Gastroesophageal sphincter (tissue), 4 donors: ENCODE measurements around the gene CLCN1. TPM values are rescaled to one million over a fixed set of nuclear protein-coding genes. Genes with fewer than 3 reads are reported as not detected.

Experiments used
- ATAC-seq: fragments of 150-250 bp; one replicate; pipeline ENCODE4 v1.9.1; 2016; ENCODE audit warnings: mild to moderate bottlenecking, moderate library complexity
- H3K27ac ChIP-seq, 4 donors: fragments of 200-600 bp; sonication (generic) in 3 of 4; 1 replicate in 3 of 4; 2 replicates in 1 of 4; pipeline ENCODE4 v1.5.1; 2016 to 2019
- H3K27me3 ChIP-seq: fragments of 200-600 bp; sonication (generic); one replicate; pipeline ENCODE4 v1.5.1; 2019
- H3K36me3 ChIP-seq, 2 donors: fragments of 200-600 bp; sonication (generic); one replicate each; pipeline ENCODE4 v1.5.1; 2019; ENCODE audit warnings: control low read depth in 1 of 2
- H3K4me1 ChIP-seq, 3 donors: fragments of 200-600 bp; sonication (generic); 1 replicate in 2 of 3; 2 replicates in 1 of 3; pipeline ENCODE4 v1.5.1; 2016 to 2019; ENCODE audit warnings: control low read depth in 2 of 3
- H3K4me3 ChIP-seq, 2 donors: fragments of 200-600 bp; sonication (generic); one replicate each; pipeline ENCODE4 v1.5.1; 2019; ENCODE audit warnings: mild to moderate bottlenecking in 1 of 2, moderate library complexity in 1 of 2
- H3K9me3 ChIP-seq, 3 donors: fragments of 200-600 bp; sonication (generic); one replicate each; pipeline ENCODE4 v1.5.1; 2017 to 2019; ENCODE audit warnings: control low read depth in 2 of 3
- CTCF ChIP-seq, 4 experiments: fragments of 200-600 bp in 2 of 4; fragments of 450-650 bp in 2 of 4; sonication (generic) in 1 of 4; IDR thresholded peaks; one replicate each; pipeline ENCODE4 v1.5.1; 2017 to 2019; ENCODE audit warnings: antibody characterized with exemption in 4 of 4, mild to moderate bottlenecking in 2 of 4, moderate library complexity in 2 of 4
- EP300 ChIP-seq: sonication (generic); formaldehyde crosslinking; IDR thresholded peaks from one replicate; pipeline ENCODE4 v1.6.1; 2017; ENCODE audit warnings: antibody characterized with exemption, mild to moderate bottlenecking
- POLR2A ChIP-seq, 2 donors: fragments of 450-650 bp; IDR thresholded peaks; one replicate each; pipeline ENCODE4 v1.6.1; 2017; ENCODE audit warnings: antibody characterized with exemption in 2 of 2, mild to moderate bottlenecking in 2 of 2, moderate library complexity in 1 of 2
- POLR2AphosphoS5 ChIP-seq: sonication (generic); formaldehyde crosslinking; IDR thresholded peaks from one replicate; pipeline ENCODE4 v1.6.1; 2017; ENCODE audit warnings: antibody characterized with exemption
- WGBS, 2 donors: methylation state at CpG; one replicate each; pipeline ENCODE4 v1.1.5; 2018; ENCODE audit warnings: low coverage in 1 of 2; 5-methylcytosine and 5-hydroxymethylcytosine counted together
- total RNA-seq, 4 donors: library from RNA; depleted of rRNA; stranded (reverse); fragments of >200 nt; gene quantifications; one replicate each; pipeline ENCODE4 v1.1.0, GENCODE V29; 2016

The CLCN1 gene
- not detected for total RNA-seq

GRCh38 chr7:143315776-143316175 is at the start of gene CLCN1:
TSS of gene CLCN1 (plus strand) at chr7:143316111. CDS start at chr7:143316213, 102 bp downstream.
- no CpG with 5 or more reads among the region's 5 CpGs for WGBS, 2 donors
- no peak for TF ChIP-seq POLR2A (IDR thresholded peaks at IDR 0.05)
- no peak for TF ChIP-seq POLR2AphosphoS5
- TF ChIP-seq CTCF (IDR thresholded peaks at IDR 0.05), result no peak
- TF ChIP-seq EP300, result no peak

GRCh38 chr7:143269251-143269650 is 46.7 kb upstream of the CLCN1 start:
- TF ChIP-seq POLR2AphosphoS5, result no peak
- no peak for TF ChIP-seq POLR2A (IDR thresholded peaks at IDR 0.05)
- no peak for TF ChIP-seq EP300
- no peak for TF ChIP-seq CTCF (IDR thresholded peaks at IDR 0.05)
- H3K27me3 ChIP-seq, result no peaks in the 10 kb centered on the region
- peaks cover 0 to 43% of the 10 kb centered on the region in 2 donors for H3K36me3 ChIP-seq
- H3K27ac ChIP-seq, result no peak overlapping the region
- no peak for ATAC-seq
- 74% methylated on average over 3 of the region's 5 CpGs; no CpG with 5 or more reads in 1 of the 2 donors for WGBS, 2 donors
- no peak overlapping the region for H3K4me3 ChIP-seq
- H3K9me3 ChIP-seq, result no peaks in the 10 kb centered on the region
- peaks cover 0 to 22% (median 7%) of the 10 kb centered on the region in 3 donors for H3K4me1 ChIP-seq

More at GRCh38 chr7:143315776-143316175, at the start of gene CLCN1:
- Histone ChIP-seq H3K9me3 (no peaks in the 10 kb centered on the region), H3K4me3 (no peak within 1 kb of the TSS), H3K27ac (no peak within 1 kb of the TSS), H3K4me1 (no peaks in the 10 kb centered on the region), H3K36me3 (no peaks in the 10 kb centered on the region), H3K27me3 (no peaks in the 10 kb centered on the region)
- ATAC-seq, result no peak

GRCh38 chr7:143271240-143271639 is 44.7 kb upstream of the CLCN1 start:
- H3K36me3 ChIP-seq, result peaks cover 0 to 39% of the 10 kb centered on the region in 2 donors
- no peaks in the 10 kb centered on the region for H3K9me3 ChIP-seq
- ATAC-seq, result no peak
- no peak overlapping the region for H3K27ac ChIP-seq
- H3K27me3 ChIP-seq, result no peaks in the 10 kb centered on the region
- H3K4me3 ChIP-seq, result no peak overlapping the region
- 76 to 89% methylated on average over 1 of the region's 1 CpG for WGBS, 2 donors
- peaks cover 0 to 2% (median 0%) of the 10 kb centered on the region in 3 donors for H3K4me1 ChIP-seq
- no peak for TF ChIP-seq CTCF (IDR thresholded peaks at IDR 0.05)
- no peak for TF ChIP-seq POLR2A (IDR thresholded peaks at IDR 0.05)
- TF ChIP-seq EP300, result no peak
- TF ChIP-seq POLR2AphosphoS5, result no peak

- Histone ChIP-seq H3K36me3 (peaks cover 0 to 26% of the 10 kb centered on the region in 2 donors), H3K4me1 (no peaks in the 10 kb centered on the region), H3K4me3 (no peak overlapping the region), H3K27me3 (no peaks in the 10 kb centered on the region), H3K9me3 (no peaks in the 10 kb centered on the region), H3K27ac (no peak overlapping the region)
- ATAC-seq, result no peak
- 91 to 92% methylated on average over 2 of the region's 2 CpGs for WGBS, 2 donors
- TF ChIP-seq CTCF (IDR thresholded peaks at IDR 0.05) (no peak), POLR2A (IDR thresholded peaks at IDR 0.05) (no peak), EP300 (no peak), POLR2AphosphoS5 (no peak)
Measured at GRCh38 chr7:143272871-143273270, 43.0 kb upstream of the CLCN1 start.

- H3K27me3 ChIP-seq, result no peaks in the 10 kb centered on the region
- H3K27ac ChIP-seq, result peak overlapping the region; percentile 10 to 56 (median 48)
- H3K4me3 ChIP-seq, result no peak overlapping the region
- H3K4me1 ChIP-seq, result peaks cover 0 to 16% (median 4%) of the 10 kb centered on the region in 3 donors
- 35 to 44% methylated on average over 8 of the region's 8 CpGs for WGBS, 2 donors
- ATAC-seq, result peak; percentile 36
- no peaks in the 10 kb centered on the region for H3K36me3 ChIP-seq
- H3K9me3 ChIP-seq, result no peaks in the 10 kb centered on the region
- TF ChIP-seq POLR2AphosphoS5 (no peak), POLR2A (IDR thresholded peaks at IDR 0.05) (no peak), CTCF (IDR thresholded peaks at IDR 0.05) (no peak), EP300 (no peak)
Measured at GRCh38 chr7:143279186-143280098, 36.5 kb upstream of the CLCN1 start.
